NT2/D1 (cell line): Measurements from ENCODE around the gene ARIH2.
A peak's percentile ranks its signal among the peaks of the same experiment; 100 is the strongest.

Experiments used
- DNase-seq: peaks from one replicate; pipeline ENCODE4 v3.0.0-alpha.2; 2011; ENCODE audit warnings: low read depth, low spot score
- H3K27me3 ChIP-seq: 2 replicates; pipeline ENCODE4 v1.6.0; 2011; ENCODE audit warnings: mild to moderate bottlenecking; ENCODE audit not compliant: insufficient read length, insufficient read depth
- H3K36me3 ChIP-seq: 2 replicates; pipeline ENCODE4 v1.6.1; 2011; ENCODE audit warnings: mild to moderate bottlenecking, low read length, mixed read lengths; ENCODE audit not compliant: insufficient read depth, insufficient read length
- H3K4me1 ChIP-seq: 2 replicates; pipeline ENCODE4 v1.5.1; 2011; ENCODE audit not compliant: insufficient read depth, insufficient read length
- H3K4me3 ChIP-seq: 2 replicates; pipeline ENCODE4 v1.5.1; 2011; ENCODE audit warnings: low read depth; ENCODE audit not compliant: insufficient read length
- H3K9ac ChIP-seq: 2 replicates; pipeline ENCODE4 v1.6.0; 2011; ENCODE audit warnings: low read depth; ENCODE audit not compliant: insufficient read length
- H3K9me3 ChIP-seq: 2 replicates; pipeline ENCODE4 v1.5.1; 2011; ENCODE audit warnings: mild to moderate bottlenecking, low read length; ENCODE audit not compliant: insufficient read depth
- SUZ12 ChIP-seq: IDR thresholded peaks from 2 replicates; pipeline ENCODE4 v1.6.1; 2011; ENCODE audit not compliant: insufficient read length, insufficient read depth; ENCODE audit errors: extremely low read depth
- YY1 ChIP-seq: IDR thresholded peaks from 2 replicates; pipeline ENCODE4 v1.6.1; 2011; ENCODE audit not compliant: insufficient read length, insufficient read depth
- ZNF274 ChIP-seq: IDR thresholded peaks from 2 replicates; pipeline ENCODE4 v1.6.1; 2011; ENCODE audit warnings: mild to moderate bottlenecking, low read depth, low read length

Gene ARIH2

DNA sequence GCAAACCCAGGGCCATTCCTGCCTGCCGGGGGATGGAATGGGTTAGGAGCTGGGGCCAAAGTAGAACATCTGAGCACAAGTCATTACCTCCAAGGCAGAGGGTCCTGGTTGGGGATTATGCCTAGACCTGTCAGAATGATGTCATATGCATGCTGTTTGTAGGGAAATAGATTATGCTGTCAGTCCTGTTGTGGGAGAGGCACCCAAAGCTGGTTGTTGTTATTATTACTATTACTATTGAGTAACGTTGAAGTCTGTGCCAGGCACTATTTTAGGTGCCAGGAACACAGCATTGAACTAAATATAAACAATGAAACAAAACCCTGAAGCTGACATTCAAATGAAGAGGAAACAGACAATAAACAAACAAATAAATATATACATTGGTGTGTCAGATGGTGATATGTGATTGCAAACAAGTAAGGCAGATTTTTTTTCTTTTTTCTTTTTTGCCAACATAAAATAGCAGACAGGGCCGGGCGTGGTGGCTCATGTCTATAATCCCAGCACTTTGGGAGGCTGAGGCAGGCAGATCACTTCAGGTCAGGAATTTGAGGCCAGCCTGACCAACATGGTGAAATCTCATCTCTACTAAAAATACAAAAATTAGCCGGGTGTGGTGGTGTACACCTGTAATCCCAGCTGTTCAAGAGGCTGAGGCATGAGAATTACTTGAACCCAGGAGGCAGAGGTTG is 73.4 kb downstream of the ARIH2 start:
- peaks cover 4% of the 10 kb centered on the region for H3K27me3 ChIP-seq
- no peak for TF ChIP-seq SUZ12
- TF ChIP-seq YY1, result no peak
- TF ChIP-seq ZNF274, result no peak
- peaks cover 21% of the 10 kb centered on the region for H3K36me3 ChIP-seq
- H3K9ac ChIP-seq, result no peak overlapping the region
- no peak for DNase-seq
- H3K9me3 ChIP-seq, result no peaks in the 10 kb centered on the region
- H3K4me1 ChIP-seq, result peaks cover 6% of the 10 kb centered on the region
- H3K4me3 ChIP-seq, result no peak overlapping the region

DNA sequence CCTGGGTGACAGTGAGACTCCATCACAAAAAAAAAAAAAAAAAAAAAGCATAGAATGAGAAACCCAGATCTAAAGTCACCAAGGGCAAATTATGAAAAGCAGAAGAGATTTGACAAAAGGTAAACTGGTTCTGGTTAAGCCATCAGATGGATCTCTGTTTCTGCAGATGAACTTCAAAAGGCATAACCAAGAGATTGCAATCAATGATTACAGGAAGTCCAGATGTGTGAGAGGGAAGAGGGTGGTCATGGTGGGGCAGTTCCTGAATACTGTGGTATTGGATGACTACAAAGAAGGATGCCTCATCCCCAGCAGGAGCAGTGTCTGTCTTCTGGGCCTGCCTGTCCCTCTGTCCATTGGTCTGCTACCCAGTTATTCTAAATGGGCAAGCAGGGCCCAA is 75.2 kb downstream of the ARIH2 start:
- Histone ChIP-seq H3K9ac (no peak overlapping the region), H3K4me3 (no peak overlapping the region), H3K36me3 (peaks cover 23% of the 10 kb centered on the region), H3K4me1 (peaks cover 9% of the 10 kb centered on the region), H3K27me3 (peaks cover 4% of the 10 kb centered on the region), H3K9me3 (no peaks in the 10 kb centered on the region)
- no peak for DNase-seq
- TF ChIP-seq YY1 (no peak), ZNF274 (no peak), SUZ12 (no peak)

DNA sequence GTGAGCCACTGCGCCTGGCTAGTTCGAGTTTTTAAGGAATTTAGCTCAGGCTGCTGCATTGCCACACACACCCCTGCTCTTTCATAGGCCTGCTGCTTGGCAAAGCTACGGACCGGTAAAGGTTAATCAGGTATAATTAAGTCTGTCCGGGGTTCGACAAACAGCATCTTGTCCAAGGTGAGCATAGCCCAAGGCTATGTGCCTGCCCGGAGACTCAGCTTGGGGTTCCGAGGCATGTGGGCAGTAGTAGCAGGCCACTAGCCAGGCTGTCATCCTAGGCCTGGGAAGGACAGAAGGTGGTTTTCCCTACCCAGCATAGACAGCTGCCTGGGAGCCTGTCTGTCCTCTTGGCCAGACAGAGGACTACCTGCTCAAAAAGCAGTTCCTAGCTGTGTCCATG is 78.0 kb downstream of the ARIH2 start:
- H3K4me1 ChIP-seq, result peaks cover 13% of the 10 kb centered on the region
- TF ChIP-seq YY1 (no peak), ZNF274 (no peak), SUZ12 (no peak)
- H3K27me3 ChIP-seq, result no peaks in the 10 kb centered on the region
- peak overlapping the region; percentile 7 for H3K9ac ChIP-seq
- no peak overlapping the region for H3K4me3 ChIP-seq
- peaks cover 20% of the 10 kb centered on the region for H3K36me3 ChIP-seq
- DNase-seq, result no peak
- H3K9me3 ChIP-seq, result no peaks in the 10 kb centered on the region

DNA sequence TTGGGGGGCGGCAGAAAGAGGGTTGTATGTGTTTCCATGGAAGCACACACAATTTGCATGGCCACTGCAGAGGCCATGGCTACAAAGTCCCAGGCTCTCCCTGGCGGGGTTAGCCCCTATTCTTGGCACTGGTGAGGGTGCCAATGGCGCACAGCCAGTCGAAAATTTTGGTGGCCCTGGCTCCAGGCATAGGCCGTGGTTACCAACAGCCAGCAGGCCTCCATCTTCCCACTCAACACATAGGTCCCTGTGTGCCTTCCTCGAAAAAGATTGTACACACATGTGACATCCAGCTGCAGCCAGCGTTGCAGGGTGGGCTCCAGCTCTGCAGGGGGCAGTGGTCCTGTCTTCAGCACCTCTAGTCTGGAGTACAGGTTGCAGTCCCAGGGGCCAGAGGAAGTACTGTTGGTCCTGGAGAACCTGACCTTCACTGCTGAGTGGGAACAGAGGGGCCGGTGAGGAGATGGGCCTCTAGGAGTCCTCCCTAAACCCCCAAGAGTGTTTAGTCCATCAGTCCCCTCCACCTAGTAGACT is 78.5 kb downstream of the ARIH2 start:
- Histone ChIP-seq H3K9ac (no peak overlapping the region), H3K27me3 (no peaks in the 10 kb centered on the region), H3K9me3 (no peaks in the 10 kb centered on the region), H3K4me1 (peaks cover 13% of the 10 kb centered on the region), H3K36me3 (peaks cover 19% of the 10 kb centered on the region), H3K4me3 (no peak overlapping the region)
- DNase-seq, result no peak
- no peak for TF ChIP-seq SUZ12
- TF ChIP-seq ZNF274, result no peak
- no peak for TF ChIP-seq YY1

DNA sequence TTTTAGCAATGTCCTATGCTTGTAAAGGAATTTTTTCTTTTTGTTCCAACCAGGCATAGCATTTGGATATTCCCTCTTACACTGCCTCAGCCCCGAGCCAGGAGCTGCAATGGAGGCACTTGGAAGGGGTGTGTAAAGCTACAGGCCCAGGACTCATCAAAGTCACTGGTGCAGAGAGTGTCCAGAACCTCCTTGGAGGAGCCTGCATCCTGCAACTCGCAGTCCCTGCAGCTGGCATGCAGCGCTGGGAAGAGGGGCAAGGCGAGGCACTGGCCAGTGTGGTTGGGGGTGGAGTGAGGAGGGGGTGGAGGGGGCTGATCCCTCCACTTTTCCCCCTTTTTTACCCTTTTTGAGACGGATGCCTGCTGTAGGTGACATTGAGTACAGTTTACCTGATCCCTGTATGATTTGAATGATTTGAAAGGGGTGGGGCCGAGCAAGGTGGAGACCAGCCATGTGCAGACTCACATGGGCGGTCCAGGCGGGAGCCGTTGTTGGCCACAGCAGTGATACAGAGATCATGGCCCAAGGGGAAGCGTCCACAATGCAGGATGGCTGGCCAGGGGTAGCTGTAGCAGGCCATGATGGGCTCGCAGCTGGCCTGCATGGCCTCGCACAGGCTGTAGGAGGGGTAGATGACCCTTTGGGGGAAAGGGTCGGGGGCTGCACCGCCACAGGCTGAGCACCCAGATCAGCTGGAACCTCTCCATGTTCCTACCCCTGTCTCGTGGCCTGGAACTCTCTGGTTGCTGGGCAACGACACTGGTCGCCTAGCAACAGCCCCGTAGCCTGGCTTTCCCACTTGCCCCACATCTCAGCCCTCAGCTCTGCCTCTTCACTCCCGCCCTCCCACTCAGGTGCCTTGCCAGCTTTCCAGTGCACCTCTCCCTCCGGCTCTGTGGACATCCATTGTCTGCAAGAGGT is 79.3 kb downstream of the ARIH2 start:
- Histone ChIP-seq H3K9me3 (no peaks in the 10 kb centered on the region), H3K27me3 (no peaks in the 10 kb centered on the region), H3K36me3 (peaks cover 16% of the 10 kb centered on the region), H3K9ac (no peak overlapping the region), H3K4me1 (peaks cover 13% of the 10 kb centered on the region), H3K4me3 (no peak overlapping the region)
- no peak for DNase-seq
- TF ChIP-seq YY1, result no peak

DNA sequence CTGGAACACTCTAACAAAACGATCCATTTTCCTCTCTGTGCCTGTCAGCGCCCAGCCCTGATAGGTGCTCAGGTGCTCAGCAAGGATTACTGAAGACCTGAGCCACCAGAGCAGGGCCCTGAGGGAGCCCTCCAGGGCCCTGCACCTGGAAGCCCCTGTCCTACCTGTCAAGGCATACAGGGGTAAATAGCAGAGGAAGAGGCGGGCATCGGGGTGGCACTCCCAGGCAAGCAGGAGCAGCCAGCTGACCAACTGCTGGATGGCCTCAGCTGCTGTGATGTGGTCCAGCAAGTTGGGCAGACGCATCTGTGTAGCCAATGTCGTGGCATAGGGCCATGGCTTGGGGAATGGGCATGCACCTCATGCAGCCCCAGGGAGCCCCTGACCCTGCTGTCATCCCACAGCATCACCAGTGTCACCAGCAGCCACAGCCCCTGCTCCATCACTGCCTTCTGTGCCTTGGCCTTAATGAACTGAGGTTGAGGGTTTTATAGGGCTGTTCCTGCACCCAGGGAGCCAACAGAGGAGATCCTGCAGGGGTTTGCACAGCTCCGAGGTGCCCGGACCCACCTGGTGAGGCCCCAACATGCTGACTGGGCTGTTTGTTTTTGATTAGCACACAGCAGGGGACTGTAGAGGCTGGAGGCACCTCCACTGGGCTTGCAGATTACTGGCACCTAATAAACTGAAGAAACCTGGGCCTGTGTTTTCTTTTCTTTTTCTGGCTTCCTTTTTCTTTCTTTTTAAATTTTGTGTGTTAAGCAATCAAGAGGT is 80.6 kb downstream of the ARIH2 start:
- no peaks in the 10 kb centered on the region for H3K9me3 ChIP-seq
- peak overlapping the region; percentile 6 for H3K9ac ChIP-seq
- H3K4me3 ChIP-seq, result no peak overlapping the region
- TF ChIP-seq SUZ12, result no peak
- TF ChIP-seq ZNF274, result no peak
- no peak for TF ChIP-seq YY1
- peaks cover 13% of the 10 kb centered on the region for H3K4me1 ChIP-seq
- no peak for DNase-seq
- no peaks in the 10 kb centered on the region for H3K27me3 ChIP-seq
- H3K36me3 ChIP-seq, result peaks cover 12% of the 10 kb centered on the region

DNA sequence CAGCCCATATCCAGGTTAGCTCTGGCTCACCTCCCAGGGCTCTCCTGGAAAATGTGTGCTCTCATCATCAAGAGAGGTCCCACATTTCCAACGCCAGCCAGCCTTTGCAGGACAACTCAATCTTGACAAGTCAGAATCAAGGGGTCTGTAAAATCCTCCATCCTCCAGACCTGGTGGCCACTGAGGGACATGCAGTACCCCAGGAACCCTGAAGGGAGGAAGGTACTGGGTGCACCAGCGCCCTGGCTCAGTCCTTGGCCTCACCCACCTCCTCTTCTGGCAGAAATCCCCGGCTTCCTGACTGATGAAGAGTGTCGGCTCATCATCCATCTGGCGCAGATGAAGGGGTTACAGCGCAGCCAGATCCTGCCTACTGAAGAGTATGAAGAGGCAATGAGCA is 82.5 kb downstream of the ARIH2 start:
- DNase-seq, result no peak
- no peak overlapping the region for H3K9ac ChIP-seq
- no peaks in the 10 kb centered on the region for H3K9me3 ChIP-seq
- H3K36me3 ChIP-seq, result peaks cover 9% of the 10 kb centered on the region
- no peak overlapping the region for H3K4me3 ChIP-seq
- H3K27me3 ChIP-seq, result no peaks in the 10 kb centered on the region
- no peak for TF ChIP-seq SUZ12
- TF ChIP-seq YY1, result no peak
- TF ChIP-seq ZNF274, result no peak
- H3K4me1 ChIP-seq, result peaks cover 15% of the 10 kb centered on the region
